AG09319 (cell line): ENCODE data around the gene EML4.

Experiments
- DNase-seq: peaks from one replicate; pipeline ENCODE4 v3.0.0-alpha.2; 2010; ENCODE audit warnings: low read depth; ENCODE audit errors: extremely low read depth
- TF ChIP-seq, protein P1 (sequence below): IDR thresholded peaks from 2 replicates; pipeline ENCODE4 v1.5.1; 2011; ENCODE audit warnings: low read depth, mild to moderate bottlenecking, inconsistent platforms, low read length, moderate library complexity

The EML4 gene

DNA sequence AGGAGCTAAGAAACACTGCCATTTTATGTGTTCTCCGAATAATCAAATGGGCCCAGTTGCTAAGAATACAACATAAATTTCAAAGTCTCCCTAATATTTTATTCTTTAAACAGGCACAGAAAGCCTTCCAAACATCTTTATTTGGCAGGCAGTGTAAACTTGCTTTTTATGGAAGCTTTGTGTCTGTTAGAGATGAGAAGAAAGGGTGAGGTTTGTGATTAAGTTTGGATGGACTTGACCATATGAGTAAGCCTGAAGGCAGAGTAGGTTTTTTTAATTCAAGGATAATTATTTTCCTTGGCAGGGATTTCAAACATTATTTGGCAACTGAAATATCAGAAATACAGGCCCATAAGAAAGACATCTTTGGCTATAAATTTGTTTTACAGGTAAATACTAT, 129.0 kb downstream of the EML4 start:
- TF ChIP-seq, protein P1, sequence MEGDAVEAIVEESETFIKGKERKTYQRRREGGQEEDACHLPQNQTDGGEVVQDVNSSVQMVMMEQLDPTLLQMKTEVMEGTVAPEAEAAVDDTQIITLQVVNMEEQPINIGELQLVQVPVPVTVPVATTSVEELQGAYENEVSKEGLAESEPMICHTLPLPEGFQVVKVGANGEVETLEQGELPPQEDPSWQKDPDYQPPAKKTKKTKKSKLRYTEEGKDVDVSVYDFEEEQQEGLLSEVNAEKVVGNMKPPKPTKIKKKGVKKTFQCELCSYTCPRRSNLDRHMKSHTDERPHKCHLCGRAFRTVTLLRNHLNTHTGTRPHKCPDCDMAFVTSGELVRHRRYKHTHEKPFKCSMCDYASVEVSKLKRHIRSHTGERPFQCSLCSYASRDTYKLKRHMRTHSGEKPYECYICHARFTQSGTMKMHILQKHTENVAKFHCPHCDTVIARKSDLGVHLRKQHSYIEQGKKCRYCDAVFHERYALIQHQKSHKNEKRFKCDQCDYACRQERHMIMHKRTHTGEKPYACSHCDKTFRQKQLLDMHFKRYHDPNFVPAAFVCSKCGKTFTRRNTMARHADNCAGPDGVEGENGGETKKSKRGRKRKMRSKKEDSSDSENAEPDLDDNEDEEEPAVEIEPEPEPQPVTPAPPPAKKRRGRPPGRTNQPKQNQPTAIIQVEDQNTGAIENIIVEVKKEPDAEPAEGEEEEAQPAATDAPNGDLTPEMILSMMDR, result no peak
- DNase-seq, result no peak

DNA sequence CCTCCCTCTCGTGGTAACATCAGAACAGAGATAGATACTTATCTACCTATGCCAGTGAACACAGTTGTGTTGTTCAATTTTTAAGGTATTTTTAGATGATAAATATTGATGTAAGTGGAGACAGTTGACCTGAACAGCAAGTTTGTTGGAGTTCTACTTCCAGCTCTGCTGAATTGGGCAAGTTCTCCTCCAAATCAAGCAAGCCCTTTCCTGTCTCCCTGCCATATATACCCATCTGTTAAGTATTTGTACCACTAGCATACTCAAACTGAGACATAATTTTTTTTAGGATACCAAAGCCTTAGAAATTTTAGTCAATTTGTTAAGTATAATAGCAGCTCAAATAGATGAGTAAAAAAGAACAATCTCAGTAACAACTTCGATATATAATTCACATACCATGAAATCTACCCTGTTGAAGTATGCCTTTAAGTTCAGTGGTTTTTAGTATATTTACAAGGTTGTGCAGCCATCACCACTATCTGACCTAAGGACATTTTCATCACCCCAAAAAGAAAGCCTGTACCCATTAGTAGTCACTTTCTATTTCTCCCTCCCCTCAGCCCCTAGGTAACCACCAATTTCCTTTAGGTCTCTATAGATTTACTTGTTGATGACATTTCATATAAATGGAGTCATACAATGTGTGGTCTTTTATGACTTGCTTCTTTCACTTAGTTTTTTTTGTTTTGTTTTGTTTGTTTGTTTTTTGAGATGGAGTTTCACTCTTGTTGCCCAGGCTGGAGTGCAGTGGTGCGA, 130.0 kb downstream of the EML4 start:
- TF ChIP-seq, protein P1, result no peak
- peak; percentile 4 for DNase-seq

DNA sequence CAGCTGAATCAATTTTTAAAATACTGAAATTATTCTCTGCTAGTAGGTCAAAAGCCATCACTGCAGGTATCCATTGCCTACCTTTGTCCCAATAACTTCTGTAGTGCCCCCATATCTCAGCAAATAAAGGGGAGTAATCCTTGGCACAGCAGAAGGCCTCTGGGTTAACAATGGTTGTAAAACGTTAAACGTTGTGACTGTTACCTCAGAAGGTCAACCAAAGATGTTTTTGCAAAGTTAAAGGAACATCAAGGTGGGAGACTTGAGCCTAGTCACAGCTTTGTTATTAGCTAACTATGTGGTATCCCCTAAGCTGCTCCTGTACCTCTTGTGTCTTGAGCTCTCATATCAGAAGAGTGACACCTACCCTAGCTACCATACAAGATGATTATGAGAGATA, 131.4 kb downstream of the EML4 start:
- TF ChIP-seq, protein P1, result no peak
- DNase-seq, result no peak

DNA sequence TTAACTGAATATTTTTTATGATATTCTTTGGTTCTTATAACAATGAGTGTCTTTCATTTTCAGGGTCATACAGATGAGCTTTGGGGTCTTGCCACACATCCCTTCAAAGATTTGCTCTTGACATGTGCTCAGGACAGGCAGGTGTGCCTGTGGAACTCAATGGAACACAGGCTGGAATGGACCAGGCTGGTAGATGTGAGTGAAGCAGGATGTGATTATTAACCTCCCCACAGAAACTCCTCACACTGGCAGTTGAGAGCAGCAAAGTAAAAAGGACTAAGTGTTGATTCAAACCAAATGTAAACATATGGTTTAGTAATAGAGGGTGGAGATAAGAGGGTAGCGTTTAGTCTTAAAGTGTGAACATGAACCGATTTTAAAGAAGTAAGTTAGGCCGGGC, 134.1 kb downstream of the EML4 start:
- TF ChIP-seq, protein P1, result no peak
- no peak for DNase-seq

DNA sequence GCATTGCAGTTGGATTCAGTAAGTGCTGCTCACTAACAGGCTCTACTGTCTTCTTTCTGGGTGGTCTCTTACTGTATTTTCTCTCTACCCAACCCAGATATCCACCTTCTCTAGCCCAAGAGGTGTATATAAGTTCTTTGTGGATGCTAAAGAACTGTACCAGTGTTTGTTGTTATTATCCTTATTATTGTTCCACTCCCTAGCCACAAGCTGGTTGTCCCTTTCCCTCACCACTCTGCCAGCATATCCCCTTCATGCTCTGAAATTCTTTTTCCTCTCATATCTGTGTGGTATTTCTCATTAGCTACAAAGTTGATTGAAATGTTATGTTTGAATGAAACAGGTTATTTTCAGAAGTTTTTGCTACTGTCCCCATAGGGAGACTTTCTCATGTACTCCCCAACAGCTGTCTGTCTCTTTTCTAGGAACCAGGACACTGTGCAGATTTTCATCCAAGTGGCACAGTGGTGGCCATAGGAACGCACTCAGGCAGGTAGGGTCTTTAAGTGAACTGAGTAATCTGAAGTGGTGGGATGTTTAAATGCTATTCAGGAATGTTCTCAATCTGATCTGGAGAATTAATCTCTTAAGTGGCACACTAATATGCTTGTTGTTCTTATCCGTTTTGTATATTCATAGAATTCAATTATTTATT, 135.0 kb downstream of the EML4 start:
- TF ChIP-seq, protein P1, result no peak
- no peak for DNase-seq

DNA sequence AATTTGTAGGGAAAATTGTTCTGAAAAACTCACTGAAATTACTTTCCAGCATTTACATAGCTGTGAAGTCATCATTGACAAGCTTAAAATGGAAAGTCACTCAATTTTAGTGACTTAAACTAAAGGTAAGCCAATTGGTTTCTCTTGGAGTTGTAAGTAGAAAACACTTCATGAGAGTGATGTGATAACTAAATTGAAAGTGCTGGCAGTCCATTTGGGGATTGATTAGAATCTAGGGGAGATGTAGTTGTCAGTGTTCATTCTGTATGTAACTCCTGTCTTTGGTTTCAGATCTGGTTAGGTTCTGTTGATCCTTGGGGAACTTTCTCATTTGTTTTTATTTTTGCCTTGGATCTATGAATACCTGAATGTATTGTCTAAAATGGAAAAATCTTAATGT, 138.0 kb downstream of the EML4 start:
- no peak for DNase-seq
- TF ChIP-seq, protein P1, result no peak

DNA sequence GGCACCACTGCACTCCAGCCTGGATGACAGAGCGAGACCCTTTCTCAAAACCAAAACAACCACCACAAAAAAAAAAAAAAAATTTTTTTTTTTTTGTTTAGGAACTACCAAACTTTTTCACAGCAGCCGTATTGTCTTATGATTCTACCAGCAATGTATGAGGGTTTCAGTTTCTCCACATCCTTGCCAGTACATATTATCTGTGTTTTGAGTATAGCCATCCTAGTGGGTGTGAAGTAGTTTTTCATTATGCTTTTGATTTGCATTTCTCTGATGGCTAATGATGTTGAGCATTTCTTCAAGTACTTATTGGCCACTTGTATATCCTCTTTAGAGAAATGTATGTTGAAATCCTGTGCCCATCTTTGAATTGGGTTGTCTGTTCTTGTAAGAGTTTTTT, 140.2 kb downstream of the EML4 start:
- DNase-seq, result no peak
- TF ChIP-seq, protein P1, result no peak
